HepG2 (cell line): ENCODE results near the gene THADA.

Experiments used
- ARNT ChIP-seq: fragments of 450-650 bp; IDR thresholded peaks from 2 replicates; pipeline ENCODE4 v1.6.1; 2017
- CEBPG ChIP-seq: IDR thresholded peaks from 2 replicates; pipeline ENCODE4 v1.6.1; 2016
- GZF1 ChIP-seq: sonication (generic); formaldehyde crosslinking; IDR thresholded peaks from 2 replicates; pipeline ENCODE4 v1.5.1; 2020; ENCODE audit warnings: mild to moderate bottlenecking, missing genetic modification reagents
- HMG20A ChIP-seq: IDR thresholded peaks from 2 replicates; pipeline ENCODE4 v1.6.1; 2016; ENCODE audit warnings: borderline replicate concordance
- MEIS2 ChIP-seq: sonication (generic); formaldehyde crosslinking; IDR thresholded peaks from 2 replicates; pipeline ENCODE4 v1.9.0; 2021; ENCODE audit warnings: mild to moderate bottlenecking, missing genetic modification reagents
- MTA1 ChIP-seq: sonication (generic); formaldehyde crosslinking; IDR thresholded peaks from 2 replicates; pipeline ENCODE4 v1.4.0; 2020; ENCODE audit warnings: missing genetic modification reagents, mild to moderate bottlenecking, borderline replicate concordance
- MYC ChIP-seq: sonication (generic); formaldehyde crosslinking; IDR thresholded peaks from 2 replicates; pipeline ENCODE4 v1.9.0; 2021; ENCODE audit warnings: missing genetic modification reagents, borderline replicate concordance
- RAD21 ChIP-seq: fragments of 450-650 bp; formaldehyde crosslinking; IDR thresholded peaks from 2 replicates; pipeline ENCODE4 v1.5.0; 2020; ENCODE audit warnings: mild to moderate bottlenecking
- TBP ChIP-seq: sonication (generic); formaldehyde crosslinking; IDR thresholded peaks from 2 replicates; pipeline ENCODE4 v1.5.0; 2020; ENCODE audit warnings: missing genetic modification reagents
- TF ChIP-seq, protein P1 (sequence below): sonication (generic); formaldehyde crosslinking; conservative IDR thresholded peaks from 2 replicates; pipeline ENCODE4 v1.4.0; 2020; ENCODE audit warnings: missing genetic modification reagents
- TF ChIP-seq, protein P2 (sequence below): sonication (generic); formaldehyde crosslinking; IDR thresholded peaks from 2 replicates; pipeline ENCODE4 v1.4.0; 2020; ENCODE audit warnings: mild to moderate bottlenecking, missing genetic modification reagents, borderline replicate concordance

DNA sequence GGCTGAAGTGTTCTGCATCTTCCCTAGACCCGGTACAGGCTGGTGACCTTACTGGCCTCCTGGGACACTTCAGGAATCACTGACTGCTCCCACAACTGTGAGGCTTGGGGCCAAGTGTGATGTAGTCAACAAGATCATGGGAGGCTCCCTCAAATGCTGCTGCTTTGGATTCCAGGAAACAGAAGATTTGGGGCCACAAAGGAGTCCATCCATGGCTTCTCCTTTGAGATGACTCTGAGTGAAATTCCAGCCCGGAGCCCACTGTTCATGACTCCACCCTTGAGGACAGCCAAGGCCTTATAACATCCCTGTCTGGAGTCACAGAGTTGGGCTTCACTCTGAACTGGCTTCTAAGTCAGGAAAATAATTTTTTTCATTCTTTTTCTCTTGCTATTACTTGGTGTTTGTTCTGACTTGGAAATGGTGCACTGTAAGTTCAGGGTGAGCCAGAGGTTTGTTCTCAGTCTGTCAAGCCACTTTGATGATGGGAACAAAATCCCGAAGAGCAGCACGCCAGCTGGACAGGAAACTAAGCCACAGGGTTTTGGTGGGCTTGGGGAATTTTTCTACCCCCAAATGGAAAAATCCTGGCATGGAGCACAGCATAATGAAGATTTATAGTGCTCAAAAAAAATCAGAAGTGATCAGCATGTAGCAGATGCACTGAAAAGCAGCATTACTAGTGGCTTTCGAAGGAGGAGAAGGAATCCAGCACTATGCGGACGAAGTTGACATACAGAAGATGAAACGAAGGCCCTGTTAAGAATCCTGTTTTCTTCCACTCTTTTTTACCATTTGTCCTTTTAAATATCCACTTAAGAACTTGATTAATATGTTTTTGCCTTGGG lies 271.4 kb downstream of the THADA start:
- TF ChIP-seq, protein P1, sequence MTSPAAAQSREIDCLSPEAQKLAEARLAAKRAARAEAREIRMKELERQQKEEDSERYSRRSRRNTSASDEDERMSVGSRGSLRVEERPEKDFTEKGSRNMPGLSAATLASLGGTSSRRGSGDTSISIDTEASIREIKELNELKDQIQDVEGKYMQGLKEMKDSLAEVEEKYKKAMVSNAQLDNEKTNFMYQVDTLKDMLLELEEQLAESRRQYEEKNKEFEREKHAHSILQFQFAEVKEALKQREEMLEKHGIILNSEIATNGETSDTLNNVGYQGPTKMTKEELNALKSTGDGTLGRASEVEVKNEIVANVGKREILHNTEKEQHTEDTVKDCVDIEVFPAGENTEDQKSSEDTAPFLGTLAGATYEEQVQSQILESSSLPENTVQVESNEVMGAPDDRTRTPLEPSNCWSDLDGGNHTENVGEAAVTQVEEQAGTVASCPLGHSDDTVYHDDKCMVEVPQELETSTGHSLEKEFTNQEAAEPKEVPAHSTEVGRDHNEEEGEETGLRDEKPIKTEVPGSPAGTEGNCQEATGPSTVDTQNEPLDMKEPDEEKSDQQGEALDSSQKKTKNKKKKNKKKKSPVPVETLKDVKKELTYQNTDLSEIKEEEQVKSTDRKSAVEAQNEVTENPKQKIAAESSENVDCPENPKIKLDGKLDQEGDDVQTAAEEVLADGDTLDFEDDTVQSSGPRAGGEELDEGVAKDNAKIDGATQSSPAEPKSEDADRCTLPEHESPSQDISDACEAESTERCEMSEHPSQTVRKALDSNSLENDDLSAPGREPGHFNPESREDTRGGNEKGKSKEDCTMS (CRISPR knock-in tag), result no peak
- TF ChIP-seq TBP (CRISPR knock-in tag) (no peak), GZF1 (CRISPR knock-in tag) (no peak), MEIS2 (CRISPR knock-in tag) (no peak), HMG20A (CRISPR knock-in tag) (no peak), MYC (no peak), CEBPG (CRISPR knock-in tag) (no peak), RAD21 (CRISPR knock-in tag) (no peak), ARNT (no peak), MTA1 (no peak)
- TF ChIP-seq, protein P2, sequence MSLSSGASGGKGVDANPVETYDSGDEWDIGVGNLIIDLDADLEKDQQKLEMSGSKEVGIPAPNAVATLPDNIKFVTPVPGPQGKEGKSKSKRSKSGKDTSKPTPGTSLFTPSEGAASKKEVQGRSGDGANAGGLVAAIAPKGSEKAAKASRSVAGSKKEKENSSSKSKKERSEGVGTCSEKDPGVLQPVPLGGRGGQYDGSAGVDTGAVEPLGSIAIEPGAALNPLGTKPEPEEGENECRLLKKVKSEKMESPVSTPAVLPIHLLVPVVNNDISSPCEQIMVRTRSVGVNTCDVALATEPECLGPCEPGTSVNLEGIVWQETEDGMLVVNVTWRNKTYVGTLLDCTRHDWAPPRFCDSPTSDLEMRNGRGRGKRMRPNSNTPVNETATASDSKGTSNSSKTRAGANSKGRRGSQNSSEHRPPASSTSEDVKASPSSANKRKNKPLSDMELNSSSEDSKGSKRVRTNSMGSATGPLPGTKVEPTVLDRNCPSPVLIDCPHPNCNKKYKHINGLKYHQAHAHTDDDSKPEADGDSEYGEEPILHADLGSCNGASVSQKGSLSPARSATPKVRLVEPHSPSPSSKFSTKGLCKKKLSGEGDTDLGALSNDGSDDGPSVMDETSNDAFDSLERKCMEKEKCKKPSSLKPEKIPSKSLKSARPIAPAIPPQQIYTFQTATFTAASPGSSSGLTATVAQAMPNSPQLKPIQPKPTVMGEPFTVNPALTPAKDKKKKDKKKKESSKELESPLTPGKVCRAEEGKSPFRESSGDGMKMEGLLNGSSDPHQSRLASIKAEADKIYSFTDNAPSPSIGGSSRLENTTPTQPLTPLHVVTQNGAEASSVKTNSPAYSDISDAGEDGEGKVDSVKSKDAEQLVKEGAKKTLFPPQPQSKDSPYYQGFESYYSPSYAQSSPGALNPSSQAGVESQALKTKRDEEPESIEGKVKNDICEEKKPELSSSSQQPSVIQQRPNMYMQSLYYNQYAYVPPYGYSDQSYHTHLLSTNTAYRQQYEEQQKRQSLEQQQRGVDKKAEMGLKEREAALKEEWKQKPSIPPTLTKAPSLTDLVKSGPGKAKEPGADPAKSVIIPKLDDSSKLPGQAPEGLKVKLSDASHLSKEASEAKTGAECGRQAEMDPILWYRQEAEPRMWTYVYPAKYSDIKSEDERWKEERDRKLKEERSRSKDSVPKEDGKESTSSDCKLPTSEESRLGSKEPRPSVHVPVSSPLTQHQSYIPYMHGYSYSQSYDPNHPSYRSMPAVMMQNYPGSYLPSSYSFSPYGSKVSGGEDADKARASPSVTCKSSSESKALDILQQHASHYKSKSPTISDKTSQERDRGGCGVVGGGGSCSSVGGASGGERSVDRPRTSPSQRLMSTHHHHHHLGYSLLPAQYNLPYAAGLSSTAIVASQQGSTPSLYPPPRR, result no peak
